NB4 (cell line): ENCODE results near the gene GRIK4.

Experiments
- POLR2A ChIP-seq: IDR thresholded peaks from 2 replicates; pipeline ENCODE4 v1.6.1; 2011; ENCODE audit warnings: mild to moderate bottlenecking; ENCODE audit not compliant: insufficient read length; ENCODE audit errors: extremely low read depth
- TF ChIP-seq, protein P1 (sequence below): IDR thresholded peaks from one replicate; pipeline ENCODE4 v1.5.1; 2012; ENCODE audit warnings: low read depth, low read length
- TF ChIP-seq, protein P2 (sequence below): IDR thresholded peaks from 2 replicates; pipeline ENCODE4 v1.6.1; 2011; ENCODE audit warnings: low read depth, low read length

GRCh38 chr11:120785576-120785975 is 274.0 kb downstream of the GRIK4 start:
- TF ChIP-seq, protein P1, sequence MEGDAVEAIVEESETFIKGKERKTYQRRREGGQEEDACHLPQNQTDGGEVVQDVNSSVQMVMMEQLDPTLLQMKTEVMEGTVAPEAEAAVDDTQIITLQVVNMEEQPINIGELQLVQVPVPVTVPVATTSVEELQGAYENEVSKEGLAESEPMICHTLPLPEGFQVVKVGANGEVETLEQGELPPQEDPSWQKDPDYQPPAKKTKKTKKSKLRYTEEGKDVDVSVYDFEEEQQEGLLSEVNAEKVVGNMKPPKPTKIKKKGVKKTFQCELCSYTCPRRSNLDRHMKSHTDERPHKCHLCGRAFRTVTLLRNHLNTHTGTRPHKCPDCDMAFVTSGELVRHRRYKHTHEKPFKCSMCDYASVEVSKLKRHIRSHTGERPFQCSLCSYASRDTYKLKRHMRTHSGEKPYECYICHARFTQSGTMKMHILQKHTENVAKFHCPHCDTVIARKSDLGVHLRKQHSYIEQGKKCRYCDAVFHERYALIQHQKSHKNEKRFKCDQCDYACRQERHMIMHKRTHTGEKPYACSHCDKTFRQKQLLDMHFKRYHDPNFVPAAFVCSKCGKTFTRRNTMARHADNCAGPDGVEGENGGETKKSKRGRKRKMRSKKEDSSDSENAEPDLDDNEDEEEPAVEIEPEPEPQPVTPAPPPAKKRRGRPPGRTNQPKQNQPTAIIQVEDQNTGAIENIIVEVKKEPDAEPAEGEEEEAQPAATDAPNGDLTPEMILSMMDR = no peak
- no peak for TF ChIP-seq POLR2A
- TF ChIP-seq, protein P2, sequence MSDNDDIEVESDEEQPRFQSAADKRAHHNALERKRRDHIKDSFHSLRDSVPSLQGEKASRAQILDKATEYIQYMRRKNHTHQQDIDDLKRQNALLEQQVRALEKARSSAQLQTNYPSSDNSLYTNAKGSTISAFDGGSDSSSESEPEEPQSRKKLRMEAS = no peak
